ENCODE measurements around the gene SGCD.

- no peak for TF ChIP-seq CTCF (IDR thresholded peaks at IDR 0.05)
- no peak for TF ChIP-seq POLR2A (IDR thresholded peaks at IDR 0.05)
Observed at GRCh38 chr5:156475182-156476157, 148.5 kb downstream of the SGCD start.
